Caco-2 (cell line): ENCODE data around the gene LYPD5. TPM values are rescaled to one million over a fixed set of nuclear protein-coding genes. Genes with fewer than 3 reads are reported as not detected.

Experiments used
- BruUV-seq: library from RNA; stranded (reverse); fragments of 400-500 nt; replicated peaks from 2 replicates; lab custom pipeline; 2021; lab: Mats Ljungman, UMichigan
- CTCF ChIA-PET: fragments of 300-600 bp; sonication (Branson Sonifier 250); formaldehyde crosslinking; loops from one replicate; lab custom pipeline; 2022; ENCODE audit warnings: antibody characterized with exemption; lab: Charles Lee
- POLR2A ChIA-PET: fragments of 300-600 bp; sonication (Branson Sonifier 250); formaldehyde crosslinking; loops from one replicate; lab custom pipeline; 2022; ENCODE audit warnings: antibody characterized with exemption; lab: Charles Lee
- DNase-seq, 2 experiments: peaks; one replicate each; pipeline versions ENCODE4 v3.0.0 to v3.0.0-alpha.2; 2020 to 2022
- H3K27me3 ChIP-seq: replicated peaks from 2 replicates; pipeline ENCODE4 v1.6.0; 2011; ENCODE audit warnings: low read length; ENCODE audit not compliant: control insufficient read depth, insufficient read depth
- H3K36me3 ChIP-seq: 2 replicates; pipeline ENCODE4 v1.5.1; 2011; ENCODE audit warnings: low read length; ENCODE audit not compliant: control insufficient read depth, insufficient read depth
- H3K4me1 ChIP-seq: fragments of 250-450 bp; sonication (Bioruptor Pico); 2 replicates; pipeline ENCODE4 v1.5.1; 2020; ENCODE audit warnings: mild to moderate bottlenecking
- H3K4me3 ChIP-seq: 2 replicates; pipeline ENCODE4 v1.5.1; 2011; ENCODE audit warnings: low read depth, mild to moderate bottlenecking, control low read depth, low read length
- H3K9me3 ChIP-seq: fragments of 250-450 bp; sonication (Bioruptor Pico); 2 replicates; pipeline ENCODE4 v1.5.1; 2020; ENCODE audit warnings: mild to moderate bottlenecking, moderate library complexity
- H3K27ac Mint-ChIP-seq: one replicate; pipeline ENCODE4 v1.8.0; 2022; ENCODE audit warnings: mixed read lengths; ENCODE audit not compliant: unreplicated experiment
- H3K27me3 Mint-ChIP-seq: one replicate; pipeline ENCODE4 v1.8.0; 2022; ENCODE audit warnings: mixed read lengths; ENCODE audit not compliant: insufficient read depth, unreplicated experiment
- H3K36me3 Mint-ChIP-seq: one replicate; pipeline ENCODE4 v1.8.0; 2022; ENCODE audit warnings: mild to moderate bottlenecking, mixed read lengths; ENCODE audit not compliant: insufficient read depth, unreplicated experiment
- H3K4me1 Mint-ChIP-seq: one replicate; pipeline ENCODE4 v1.8.0; 2022; ENCODE audit warnings: low read depth, mixed read lengths; ENCODE audit not compliant: unreplicated experiment
- H3K4me3 Mint-ChIP-seq: one replicate; pipeline ENCODE4 v1.8.0; 2022; ENCODE audit warnings: mild to moderate bottlenecking, moderate library complexity, mixed read lengths; ENCODE audit not compliant: unreplicated experiment
- H3K9me3 Mint-ChIP-seq: one replicate; pipeline ENCODE4 v1.8.0; 2022; ENCODE audit warnings: mixed read lengths; ENCODE audit not compliant: unreplicated experiment
- intact Hi-C: fragments of 100-400 bp; cut with micrococcal nuclease; formaldehyde crosslinking; loops from one replicate; pipeline ENCODE4 v1.10.0; 2022; ENCODE audit not compliant: unreplicated experiment
- total RNA-seq: library from RNA; stranded (reverse); gene quantifications from 2 replicates; pipeline ENCODE4 v1.2.3, GENCODE V29; 2022
- TF ChIP-seq, protein P1 (sequence below), 2 experiments: fragments of 200-600 bp in 1 of 2; IDR thresholded peaks; 1 replicate in 1 of 2; 2 replicates in 1 of 2; pipeline versions ENCODE4 v1.5.1 to v1.8.0; 2011 to 2022; ENCODE audit warnings: antibody characterized with exemption in 1 of 2, control low read depth in 1 of 2, inconsistent platforms in 1 of 2, low read depth in 1 of 2, low read length in 1 of 2, mild to moderate bottlenecking in 1 of 2, moderate library complexity in 1 of 2; ENCODE audit not compliant: insufficient read depth in 1 of 2, severe bottlenecking in 1 of 2, unreplicated experiment in 1 of 2

Gene LYPD5
- total RNA-seq, 1 experiment from 2014 or later, result 0.95 TPM

GRCh38 chr19:43797556-43797955 lies 4.7 kb downstream of the LYPD5 start:
- Mint-ChIP-seq H3K4me3 (peak overlapping the region; percentile 50), H3K27me3 (peaks cover 2% of the 10 kb centered on the region), H3K27ac (no peak overlapping the region), H3K36me3 (no peaks in the 10 kb centered on the region), H3K9me3 (no peaks in the 10 kb centered on the region), H3K4me1 (no peaks in the 10 kb centered on the region)
- no peak overlapping the region for H3K4me3 ChIP-seq
- peaks cover 7% of the 10 kb centered on the region; the same call in 1 of the 2 replicates for H3K4me1 ChIP-seq
- CTCF ChIA-PET, result no interaction called here
- no peaks in the 10 kb centered on the region for H3K36me3 ChIP-seq
- H3K9me3 ChIP-seq, result no peaks in the 10 kb centered on the region
- no peak for DNase-seq
- POLR2A ChIA-PET, result no interaction called here
- no peaks in the 10 kb centered on the region; the same call in 1 of the 2 replicates for H3K27me3 ChIP-seq
- TF ChIP-seq, protein P1, sequence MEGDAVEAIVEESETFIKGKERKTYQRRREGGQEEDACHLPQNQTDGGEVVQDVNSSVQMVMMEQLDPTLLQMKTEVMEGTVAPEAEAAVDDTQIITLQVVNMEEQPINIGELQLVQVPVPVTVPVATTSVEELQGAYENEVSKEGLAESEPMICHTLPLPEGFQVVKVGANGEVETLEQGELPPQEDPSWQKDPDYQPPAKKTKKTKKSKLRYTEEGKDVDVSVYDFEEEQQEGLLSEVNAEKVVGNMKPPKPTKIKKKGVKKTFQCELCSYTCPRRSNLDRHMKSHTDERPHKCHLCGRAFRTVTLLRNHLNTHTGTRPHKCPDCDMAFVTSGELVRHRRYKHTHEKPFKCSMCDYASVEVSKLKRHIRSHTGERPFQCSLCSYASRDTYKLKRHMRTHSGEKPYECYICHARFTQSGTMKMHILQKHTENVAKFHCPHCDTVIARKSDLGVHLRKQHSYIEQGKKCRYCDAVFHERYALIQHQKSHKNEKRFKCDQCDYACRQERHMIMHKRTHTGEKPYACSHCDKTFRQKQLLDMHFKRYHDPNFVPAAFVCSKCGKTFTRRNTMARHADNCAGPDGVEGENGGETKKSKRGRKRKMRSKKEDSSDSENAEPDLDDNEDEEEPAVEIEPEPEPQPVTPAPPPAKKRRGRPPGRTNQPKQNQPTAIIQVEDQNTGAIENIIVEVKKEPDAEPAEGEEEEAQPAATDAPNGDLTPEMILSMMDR (IDR thresholded peaks at IDR 0.05; ENCODE audit: insufficient read depth in 1 of 2, low read depth in 1 of 2, low read length in 1 of 2, severe bottlenecking in 1 of 2, unreplicated experiment in 1 of 2), result no peak
- intact Hi-C loops, result no loop called here
- no TSS peak for BruUV-seq

DNA sequence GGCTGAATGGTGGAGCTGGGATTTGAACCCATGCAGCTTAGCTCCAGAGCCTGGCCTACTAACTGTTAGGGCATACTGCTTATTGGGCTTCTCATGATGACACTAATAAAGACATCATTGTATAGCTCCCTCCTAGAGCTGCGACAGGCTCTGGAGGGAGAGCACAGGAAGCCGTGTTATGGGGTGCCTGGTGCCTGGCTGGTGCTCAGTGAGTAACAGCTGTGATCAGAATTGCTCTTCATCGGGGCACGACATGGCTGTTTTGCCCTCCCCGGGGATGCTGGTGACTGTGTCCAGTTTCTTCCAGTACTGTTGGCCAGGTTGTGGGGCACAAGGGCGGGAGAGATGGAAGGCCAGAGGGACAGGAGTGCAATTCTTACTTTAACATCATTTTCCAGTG lies 5.1 kb downstream of the LYPD5 start:
- Histone ChIP-seq H3K9me3 (no peaks in the 10 kb centered on the region), H3K4me3 (no peak overlapping the region), H3K36me3 (no peaks in the 10 kb centered on the region), H3K27me3 (no peaks in the 10 kb centered on the region), H3K4me1 (peaks cover 7% of the 10 kb centered on the region; the same call in 1 of the 2 replicates)
- CTCF ChIA-PET, result no interaction called here
- intact Hi-C loops, result no loop called here
- no peak for DNase-seq
- Mint-ChIP-seq H3K4me1 (no peaks in the 10 kb centered on the region), H3K27ac (no peak overlapping the region), H3K36me3 (no peaks in the 10 kb centered on the region), H3K27me3 (peaks cover 2% of the 10 kb centered on the region), H3K4me3 (peak overlapping the region; percentile 50), H3K9me3 (no peaks in the 10 kb centered on the region)
- BruUV-seq, result no TSS peak
- TF ChIP-seq, protein P1 (IDR thresholded peaks at IDR 0.05; ENCODE audit: insufficient read depth in 1 of 2, low read depth in 1 of 2, low read length in 1 of 2, severe bottlenecking in 1 of 2, unreplicated experiment in 1 of 2), result no peak
- POLR2A ChIA-PET, result no interaction called here

- Mint-ChIP-seq H3K27ac (no peak overlapping the region), H3K9me3 (peaks cover 7% of the 10 kb centered on the region), H3K4me3 (no peak overlapping the region), H3K36me3 (no peaks in the 10 kb centered on the region), H3K27me3 (peaks cover 4% of the 10 kb centered on the region), H3K4me1 (no peaks in the 10 kb centered on the region)
- ChIA-PET CTCF (interaction anchor here (1.9 kb wide), 1 partner anchor 45 kb away, joined by 6 read pairs; no protein-coding TSS in a partner anchor), POLR2A (interaction anchor here (0.7 kb wide), 1 partner anchor 44 kb away, joined by 3 read pairs; no protein-coding TSS in a partner anchor)
- TF ChIP-seq, protein P1 (IDR thresholded peaks at IDR 0.05; ENCODE audit: insufficient read depth in 1 of 2, low read depth in 1 of 2, low read length in 1 of 2, severe bottlenecking in 1 of 2, unreplicated experiment in 1 of 2), result no peak
- no peak overlapping the region for H3K4me3 ChIP-seq
- H3K36me3 ChIP-seq, result no peaks in the 10 kb centered on the region
- H3K27me3 ChIP-seq, result no peaks in the 10 kb centered on the region
- no TSS peak for BruUV-seq
- intact Hi-C loops, result no loop called here
- H3K4me1 ChIP-seq, result no peaks in the 10 kb centered on the region
- no peak for DNase-seq
- H3K9me3 ChIP-seq, result no peaks in the 10 kb centered on the region
These were observed 11.7 kb downstream of the LYPD5 start for GRCh38 chr19:43790587-43790986.
